HG03342 (cell line): ENCODE data around the gene CFAP126.
"Not testable (repeated sequence)": the region's sequence is repeated elsewhere in the genome, so short reads cannot be mapped to it uniquely, and the experiment has no call there.

Experiments
- ATAC-seq: cut with Tn5 transposase; IDR thresholded peaks from one replicate; pipeline ENCODE4 v1.9.1; 2021; ENCODE audit warnings: mild to moderate bottlenecking, moderate library complexity; ENCODE audit not compliant: unreplicated experiment

CFAP126 gene

GRCh38 chr1:161382214-161383019 is 14.7 kb upstream of the CFAP126 start:
- no peak for ATAC-seq

- no peak for ATAC-seq
These were observed 14.0 kb upstream of the CFAP126 start for GRCh38 chr1:161381707-161382106.

GRCh38 chr1:161379071-161379470 is 11.4 kb upstream of the CFAP126 start:
- ATAC-seq = peak; percentile 57

- no peak for ATAC-seq
These were observed 10.3 kb upstream of the CFAP126 start for GRCh38 chr1:161378014-161378413.

- ATAC-seq = no peak
These were observed 6.7 kb upstream of the CFAP126 start for GRCh38 chr1:161374373-161374772.

GRCh38 chr1:161373442-161373841 is 5.8 kb upstream of the CFAP126 start:
- ATAC-seq = no peak

GRCh38 chr1:161365207-161365606 is 2.5 kb downstream of the CFAP126 start:
- no peak for ATAC-seq

GRCh38 chr1:161364332-161364731 is 3.3 kb downstream of the CFAP126 start:
- ATAC-seq = no peak

GRCh38 chr1:161359291-161359690 is 8.4 kb downstream of the CFAP126 start:
- ATAC-seq = no peak

GRCh38 chr1:161357073-161357472 is 10.6 kb downstream of the CFAP126 start:
- ATAC-seq = no peak

GRCh38 chr1:161351482-161351881 is 16.2 kb downstream of the CFAP126 start:
- no peak for ATAC-seq

- no peak for ATAC-seq
These were observed 17.0 kb downstream of the CFAP126 start for GRCh38 chr1:161350671-161351070.

- no peak for ATAC-seq
These were observed 24.9 kb downstream of the CFAP126 start for GRCh38 chr1:161342821-161343220.

GRCh38 chr1:161342177-161342576 is 25.5 kb downstream of the CFAP126 start:
- no peak for ATAC-seq

GRCh38 chr1:161335796-161336195 is 31.9 kb downstream of the CFAP126 start:
- no peak for ATAC-seq

- ATAC-seq = no peak
These were observed 34.5 kb downstream of the CFAP126 start for GRCh38 chr1:161333166-161333565.

GRCh38 chr1:161330346-161330745 is 37.3 kb downstream of the CFAP126 start:
- no peak for ATAC-seq

GRCh38 chr1:161324020-161324419 is 43.7 kb downstream of the CFAP126 start:
- no peak for ATAC-seq

GRCh38 chr1:161315841-161316674 is 51.6 kb downstream of the CFAP126 start:
- not testable (repeated sequence) for ATAC-seq
